Brain pericyte (primary cell): ENCODE data around the gene HCN2.

Source experiments
- DNase-seq: peaks from one replicate; pipeline ENCODE4 v3.0.0-alpha.2; 2012; ENCODE audit warnings: low read depth, low spot score

The HCN2 gene

GRCh38 chr19:589693-590395, at the start of gene HCN2:
Gene HCN2, plus strand, starts transcription at chr19:589881. Its CDS starts 65 bp downstream, at chr19:589946.
- DNase-seq, result no peak

- DNase-seq, result no peak
These were observed 48.6 kb upstream of the HCN2 start for GRCh38 chr19:540867-541637.

- DNase-seq, result no peak
These were observed 48.0 kb upstream of the HCN2 start for GRCh38 chr19:541699-542098.

GRCh38 chr19:542173-542866, 47.4 kb upstream of the HCN2 start:
- no peak for DNase-seq

GRCh38 chr19:543910-544608, 45.6 kb upstream of the HCN2 start, which contains the start of gene GZMM:
Gene GZMM, plus strand, starts transcription at chr19:544053. Its CDS starts 19 bp downstream, at chr19:544072.
- no peak for DNase-seq

- DNase-seq, result no peak
These were observed 42.6 kb upstream of the HCN2 start for GRCh38 chr19:547117-547516.

GRCh38 chr19:547836-548720, 41.6 kb upstream of the HCN2 start:
- no peak for DNase-seq

- no peak for DNase-seq
These were observed 40.5 kb upstream of the HCN2 start for GRCh38 chr19:548886-549830.

GRCh38 chr19:554817-555216, 34.9 kb upstream of the HCN2 start:
- DNase-seq, result no peak

- no peak for DNase-seq
These were observed 34.2 kb upstream of the HCN2 start for GRCh38 chr19:555474-555808.

GRCh38 chr19:556611-557382, 32.9 kb upstream of the HCN2 start:
- DNase-seq, result no peak

GRCh38 chr19:558770-559439, 30.8 kb upstream of the HCN2 start:
- DNase-seq, result no peak

- DNase-seq, result no peak
These were observed 29.6 kb upstream of the HCN2 start for GRCh38 chr19:560121-560520.

- no peak for DNase-seq
These were observed 23.3 kb upstream of the HCN2 start for GRCh38 chr19:566403-566802.

- no peak for DNase-seq
These were observed 22.8 kb upstream of the HCN2 start for GRCh38 chr19:566844-567243.

- no peak for DNase-seq
These were observed 22.3 kb upstream of the HCN2 start for GRCh38 chr19:567296-567900.

- DNase-seq, result no peak
These were observed 19.4 kb upstream of the HCN2 start for GRCh38 chr19:570251-570686.
